Fibroblast of villous mesenchyme (primary cell): ENCODE data around the gene RIOX2. TPM values are rescaled to one million over a fixed set of nuclear protein-coding genes. Genes with fewer than 3 reads are reported as not detected.

Experiments
- DNase-seq: peaks from one replicate; pipeline ENCODE4 v3.0.0-alpha.2; 2010; ENCODE audit warnings: low read depth
- H3K4me3 ChIP-seq: 2 replicates; pipeline ENCODE4 v1.5.1; 2011; ENCODE audit warnings: low read depth, mild to moderate bottlenecking, low read length
- total RNA-seq: library from RNA; depleted of rRNA; stranded (reverse); fragments of >200 nt; gene quantifications from 2 replicates; pipeline ENCODE4 v1.2.3, GENCODE V29; 2012
- TF ChIP-seq, protein P1 (sequence below): IDR thresholded peaks from 2 replicates; pipeline ENCODE4 v1.5.1; 2012; ENCODE audit warnings: low read depth, mild to moderate bottlenecking, low read length; ENCODE audit not compliant: insufficient read depth

RIOX2 gene
- total RNA-seq, 1 donor = 34.1 TPM

DNA sequence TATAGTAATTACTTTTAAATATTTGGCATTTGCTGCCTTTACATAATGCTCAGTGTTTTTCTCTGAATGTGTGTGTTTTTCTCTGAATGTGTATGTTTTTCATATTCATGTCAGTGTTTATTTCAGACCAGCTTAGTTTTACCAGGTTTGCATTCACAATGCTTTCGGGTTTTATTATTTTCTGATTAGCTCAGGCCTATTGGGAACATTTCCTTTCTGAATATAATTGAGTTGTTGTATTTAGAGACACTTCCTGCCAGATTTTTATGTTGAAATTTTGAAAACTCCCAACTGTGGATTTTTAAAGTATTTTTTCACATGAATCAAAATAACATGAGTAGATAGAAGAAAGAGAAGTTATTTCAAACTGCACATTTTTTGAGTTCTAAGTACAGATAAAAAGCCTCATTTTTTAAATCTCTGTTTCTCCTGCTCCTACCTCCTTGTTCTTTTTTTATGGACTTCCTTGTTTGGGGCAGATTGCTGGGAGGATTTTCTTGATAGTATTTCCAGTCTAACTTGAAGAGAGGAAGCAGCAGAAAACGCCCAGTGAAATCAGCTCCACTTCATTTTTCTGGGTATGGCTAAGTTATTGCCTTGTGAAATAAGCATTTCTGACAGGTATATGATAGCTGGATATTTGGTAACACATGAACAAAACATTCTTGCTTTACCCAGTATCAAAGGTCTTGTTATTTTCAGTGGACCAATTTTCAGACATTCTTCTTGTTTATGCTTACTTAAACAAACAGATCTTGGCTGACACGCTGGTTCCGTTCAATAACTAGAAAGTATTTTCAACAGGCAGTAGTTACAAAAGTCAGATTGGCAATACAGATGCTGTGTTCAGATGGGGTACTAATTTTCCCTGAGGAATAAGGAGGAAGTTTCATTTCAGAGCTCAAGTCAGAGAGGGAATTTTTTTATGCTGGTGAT, 70.7 kb downstream of the RIOX2 start:
- TF ChIP-seq, protein P1, sequence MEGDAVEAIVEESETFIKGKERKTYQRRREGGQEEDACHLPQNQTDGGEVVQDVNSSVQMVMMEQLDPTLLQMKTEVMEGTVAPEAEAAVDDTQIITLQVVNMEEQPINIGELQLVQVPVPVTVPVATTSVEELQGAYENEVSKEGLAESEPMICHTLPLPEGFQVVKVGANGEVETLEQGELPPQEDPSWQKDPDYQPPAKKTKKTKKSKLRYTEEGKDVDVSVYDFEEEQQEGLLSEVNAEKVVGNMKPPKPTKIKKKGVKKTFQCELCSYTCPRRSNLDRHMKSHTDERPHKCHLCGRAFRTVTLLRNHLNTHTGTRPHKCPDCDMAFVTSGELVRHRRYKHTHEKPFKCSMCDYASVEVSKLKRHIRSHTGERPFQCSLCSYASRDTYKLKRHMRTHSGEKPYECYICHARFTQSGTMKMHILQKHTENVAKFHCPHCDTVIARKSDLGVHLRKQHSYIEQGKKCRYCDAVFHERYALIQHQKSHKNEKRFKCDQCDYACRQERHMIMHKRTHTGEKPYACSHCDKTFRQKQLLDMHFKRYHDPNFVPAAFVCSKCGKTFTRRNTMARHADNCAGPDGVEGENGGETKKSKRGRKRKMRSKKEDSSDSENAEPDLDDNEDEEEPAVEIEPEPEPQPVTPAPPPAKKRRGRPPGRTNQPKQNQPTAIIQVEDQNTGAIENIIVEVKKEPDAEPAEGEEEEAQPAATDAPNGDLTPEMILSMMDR = no peak
- peak; percentile 31 for DNase-seq
- H3K4me3 ChIP-seq = no peak overlapping the region

DNA sequence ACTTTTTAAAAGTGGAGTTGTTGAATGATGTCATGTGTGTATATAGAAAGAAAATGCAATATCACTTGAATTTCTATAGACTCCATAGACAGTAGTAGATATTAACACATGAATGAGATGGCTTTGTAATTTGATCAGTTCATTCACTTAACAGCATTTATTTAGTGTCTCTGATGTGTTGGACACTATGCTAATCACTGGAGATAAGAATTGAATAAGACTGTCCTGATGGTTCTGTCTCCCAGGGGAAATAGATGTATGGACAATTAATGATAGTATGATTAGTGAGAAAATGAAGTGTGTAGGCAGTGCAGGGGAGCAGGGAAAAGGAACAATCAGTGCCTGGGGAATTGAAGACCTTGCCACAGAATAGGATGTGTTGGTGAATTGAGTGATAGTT, 72.9 kb downstream of the RIOX2 start:
- H3K4me3 ChIP-seq = no peak overlapping the region
- TF ChIP-seq, protein P1 = no peak
- DNase-seq = no peak

DNA sequence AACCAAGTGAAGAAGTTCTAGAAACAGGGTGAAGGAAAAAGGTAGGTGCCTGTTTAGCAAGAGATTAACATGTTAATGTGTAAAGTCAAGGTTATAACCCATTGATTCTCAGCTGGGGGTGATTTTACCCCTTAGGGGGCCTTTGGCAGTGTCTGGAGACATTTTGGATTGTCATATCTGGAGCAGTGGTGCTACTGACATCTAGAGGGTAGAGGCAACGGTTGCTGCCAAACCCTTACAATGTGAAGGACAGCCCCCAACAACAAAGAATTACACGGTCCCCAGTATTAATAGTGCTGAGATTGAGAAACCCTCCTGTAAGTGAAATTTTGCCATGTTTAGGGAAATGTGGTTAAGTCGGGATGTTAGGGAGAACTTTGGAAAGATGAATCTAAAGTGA, 75.7 kb downstream of the RIOX2 start:
- TF ChIP-seq, protein P1 = no peak
- H3K4me3 ChIP-seq = no peak overlapping the region
- DNase-seq = no peak

DNA sequence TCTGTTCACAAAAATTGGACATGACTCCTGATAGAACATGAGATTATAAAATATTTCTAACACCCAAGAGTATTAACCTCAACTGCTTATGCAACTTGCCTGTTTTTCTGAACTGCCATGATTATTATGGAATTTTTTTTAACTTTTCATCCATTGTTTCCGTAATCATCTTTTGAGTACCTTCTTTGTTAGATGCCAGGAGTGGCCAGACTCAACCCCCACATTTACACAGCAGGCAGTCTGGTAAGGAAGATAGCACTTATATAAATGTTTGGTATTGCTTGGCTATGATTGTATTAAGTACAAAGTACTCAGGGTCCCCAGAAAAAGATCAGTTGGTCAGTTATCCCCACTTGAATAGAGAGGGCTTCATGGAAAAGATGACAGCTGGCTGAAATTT, 76.1 kb downstream of the RIOX2 start:
- TF ChIP-seq, protein P1 = no peak
- DNase-seq = no peak
- H3K4me3 ChIP-seq = no peak overlapping the region

DNA sequence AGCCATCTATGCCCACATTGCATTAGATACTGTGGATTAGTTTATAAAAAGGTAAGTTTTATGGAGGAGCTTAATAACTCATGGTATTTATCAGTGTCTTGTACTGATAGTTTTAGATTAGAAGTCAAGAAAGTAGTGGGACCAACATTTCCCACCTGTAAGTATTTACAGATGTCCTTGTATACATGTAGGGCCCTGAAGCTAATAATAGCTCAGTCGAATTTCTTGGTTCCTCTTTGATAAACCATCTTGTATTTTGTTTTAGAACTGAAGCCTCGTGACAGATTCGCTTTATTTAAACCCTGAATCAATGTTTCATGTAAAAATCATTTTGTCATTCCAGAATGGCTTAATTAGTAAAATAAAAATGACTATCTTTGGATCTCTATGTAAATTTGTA, 77.0 kb downstream of the RIOX2 start:
- DNase-seq = no peak
- no peak overlapping the region for H3K4me3 ChIP-seq
- TF ChIP-seq, protein P1 = no peak

DNA sequence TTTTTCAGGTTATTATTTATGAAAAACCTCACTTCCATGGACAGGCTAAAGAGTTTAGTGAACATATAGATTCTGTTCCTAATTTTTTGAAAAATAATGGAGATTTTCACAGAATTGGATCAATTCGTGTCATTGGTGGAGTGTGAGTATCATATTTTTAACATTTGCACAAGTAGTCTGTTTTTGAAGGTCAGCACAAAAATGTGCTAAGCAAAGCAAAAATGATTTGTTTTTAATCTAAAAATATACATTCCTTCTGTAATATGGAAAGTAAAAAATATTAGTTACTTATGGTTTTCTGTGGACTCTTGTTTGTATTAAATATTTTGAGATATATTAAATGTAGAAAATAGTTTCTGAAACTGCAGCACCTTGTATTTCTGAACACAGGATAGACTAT, 79.4 kb downstream of the RIOX2 start:
- TF ChIP-seq, protein P1 = no peak
- no peak for DNase-seq
- no peak overlapping the region for H3K4me3 ChIP-seq

Other genes starting within 250 kb of the RIOX2 start
- gene ARL6, start 207.7 kb downstream of the RIOX2 start, total RNA-seq = 6.4 and 17.3 TPM in 2 replicates
- gene CRYBG3, start 150.4 kb downstream of the RIOX2 start, total RNA-seq = 17.1 and 22.9 TPM in 2 replicates
- not detected in 2 replicates for gene GABRR3, start 62.9 kb upstream of the RIOX2 start, total RNA-seq
- not detected in 2 replicates for gene OR5AC2, start 114.7 kb upstream of the RIOX2 start, total RNA-seq
- gene OR5H1, start 158.3 kb upstream of the RIOX2 start, total RNA-seq = not detected in 2 replicates
- not detected in 2 replicates for gene OR5H14, start 175.0 kb upstream of the RIOX2 start, total RNA-seq
- not detected in 2 replicates for gene OR5H15, start 194.3 kb upstream of the RIOX2 start, total RNA-seq